Measurements from ENCODE around the gene ZFR2. TPM values are rescaled to one million over a fixed set of nuclear protein-coding genes. Genes with fewer than 3 reads are reported as not detected.

The ZFR2 gene
- total RNA-seq, 1 experiment from 2014 or later = not detected

DNA sequence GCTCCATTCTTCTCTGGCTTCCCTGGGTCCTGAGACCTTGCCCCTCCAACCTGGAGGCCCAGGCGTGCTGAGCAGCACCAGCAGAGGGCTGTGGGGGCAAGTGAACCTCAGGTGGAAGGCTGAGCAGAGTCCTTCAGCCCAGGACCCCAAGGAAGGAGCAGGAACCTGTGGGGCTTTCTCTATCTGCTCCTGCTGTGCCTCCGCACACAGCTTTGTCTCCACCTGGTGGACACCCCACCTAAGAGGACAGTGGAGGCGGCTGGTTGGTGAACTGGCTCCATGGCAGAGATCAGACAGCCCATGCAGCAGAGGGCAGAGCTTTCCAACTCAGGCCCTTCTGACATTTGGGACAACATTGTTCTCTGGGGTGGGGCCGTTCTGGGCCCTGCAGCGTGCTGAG lies 19.7 kb downstream of the ZFR2 start:
- intact Hi-C loops (cut with micrococcal nuclease; ENCODE audit: unreplicated experiment) = no loop called here
- DNase-seq = peak; percentile 78
- BruUV-seq (replicated peaks) = no TSS peak
- Mint-ChIP-seq H3K27ac (ENCODE audit: unreplicated experiment) (no peak overlapping the region), H3K4me1 (ENCODE audit: low read depth, unreplicated experiment) (peaks cover 18% of the 10 kb centered on the region), H3K4me3 (ENCODE audit: low read depth, unreplicated experiment) (no peak overlapping the region), H3K27me3 (ENCODE audit: unreplicated experiment) (no peaks in the 10 kb centered on the region), H3K36me3 (ENCODE audit: insufficient read depth, unreplicated experiment) (no peaks in the 10 kb centered on the region), H3K9me3 (ENCODE audit: low read depth, unreplicated experiment) (no peaks in the 10 kb centered on the region)
- TF ChIP-seq, protein P1, sequence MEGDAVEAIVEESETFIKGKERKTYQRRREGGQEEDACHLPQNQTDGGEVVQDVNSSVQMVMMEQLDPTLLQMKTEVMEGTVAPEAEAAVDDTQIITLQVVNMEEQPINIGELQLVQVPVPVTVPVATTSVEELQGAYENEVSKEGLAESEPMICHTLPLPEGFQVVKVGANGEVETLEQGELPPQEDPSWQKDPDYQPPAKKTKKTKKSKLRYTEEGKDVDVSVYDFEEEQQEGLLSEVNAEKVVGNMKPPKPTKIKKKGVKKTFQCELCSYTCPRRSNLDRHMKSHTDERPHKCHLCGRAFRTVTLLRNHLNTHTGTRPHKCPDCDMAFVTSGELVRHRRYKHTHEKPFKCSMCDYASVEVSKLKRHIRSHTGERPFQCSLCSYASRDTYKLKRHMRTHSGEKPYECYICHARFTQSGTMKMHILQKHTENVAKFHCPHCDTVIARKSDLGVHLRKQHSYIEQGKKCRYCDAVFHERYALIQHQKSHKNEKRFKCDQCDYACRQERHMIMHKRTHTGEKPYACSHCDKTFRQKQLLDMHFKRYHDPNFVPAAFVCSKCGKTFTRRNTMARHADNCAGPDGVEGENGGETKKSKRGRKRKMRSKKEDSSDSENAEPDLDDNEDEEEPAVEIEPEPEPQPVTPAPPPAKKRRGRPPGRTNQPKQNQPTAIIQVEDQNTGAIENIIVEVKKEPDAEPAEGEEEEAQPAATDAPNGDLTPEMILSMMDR (IDR thresholded peaks at IDR 0.05; ENCODE audit: unreplicated experiment) = peak; percentile 33
- CTCF ChIA-PET = interaction anchor here (0.6 to 1.8 kb wide), 8 partner anchors 27 to 548 kb away, joined by 3 to 8 read pairs (median 4); partner anchors contain the start of genes MRPL54 and TJP3

GRCh38 chr19:3844596-3844995 lies 24.2 kb downstream of the ZFR2 start:
- no TSS peak for BruUV-seq (replicated peaks)
- no peak for DNase-seq
- Mint-ChIP-seq H3K9me3 (ENCODE audit: low read depth, unreplicated experiment) (no peaks in the 10 kb centered on the region), H3K4me3 (ENCODE audit: low read depth, unreplicated experiment) (no peak overlapping the region), H3K36me3 (ENCODE audit: insufficient read depth, unreplicated experiment) (peaks cover 6% of the 10 kb centered on the region), H3K27ac (ENCODE audit: unreplicated experiment) (no peak overlapping the region), H3K4me1 (ENCODE audit: low read depth, unreplicated experiment) (no peaks in the 10 kb centered on the region), H3K27me3 (ENCODE audit: unreplicated experiment) (peaks cover 10% of the 10 kb centered on the region)
- TF ChIP-seq, protein P1 (IDR thresholded peaks at IDR 0.05; ENCODE audit: unreplicated experiment) = no peak
- intact Hi-C loops (cut with micrococcal nuclease; ENCODE audit: unreplicated experiment) = no loop called here
- CTCF ChIA-PET = no interaction called here

DNA sequence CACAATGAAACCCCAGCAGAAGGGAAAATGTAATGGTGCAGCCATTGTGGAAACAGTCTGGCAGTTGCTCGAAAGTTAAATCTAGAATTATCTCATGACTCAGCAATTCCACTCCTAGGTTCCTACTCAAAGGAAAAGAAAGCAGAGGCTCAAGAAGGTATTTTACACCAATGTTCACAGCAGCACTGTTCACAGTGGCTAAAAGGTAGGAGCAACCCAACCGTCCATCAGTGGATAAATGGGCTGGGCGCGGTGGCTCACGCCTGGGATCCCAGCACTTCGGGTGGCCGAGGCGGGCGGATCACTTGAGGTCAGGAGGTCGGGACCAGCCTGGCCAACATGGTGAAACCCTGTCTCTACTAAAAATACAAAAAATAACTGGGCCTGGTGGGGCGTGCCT lies 25.9 kb downstream of the ZFR2 start:
- Mint-ChIP-seq H3K27ac (ENCODE audit: unreplicated experiment) (no peak overlapping the region), H3K36me3 (ENCODE audit: insufficient read depth, unreplicated experiment) (peaks cover 6% of the 10 kb centered on the region), H3K27me3 (ENCODE audit: unreplicated experiment) (peaks cover 25% of the 10 kb centered on the region), H3K9me3 (ENCODE audit: low read depth, unreplicated experiment) (no peaks in the 10 kb centered on the region), H3K4me1 (ENCODE audit: low read depth, unreplicated experiment) (no peaks in the 10 kb centered on the region), H3K4me3 (ENCODE audit: low read depth, unreplicated experiment) (no peak overlapping the region)
- no TSS peak for BruUV-seq (replicated peaks)
- intact Hi-C loops (cut with micrococcal nuclease; ENCODE audit: unreplicated experiment) = no loop called here
- no peak for DNase-seq
- TF ChIP-seq, protein P1 (IDR thresholded peaks at IDR 0.05; ENCODE audit: unreplicated experiment) = no peak
- CTCF ChIA-PET = no interaction called here

- no peak overlapping the region for H3K27ac Mint-ChIP-seq (ENCODE audit: unreplicated experiment)
- peaks cover 6% of the 10 kb centered on the region for H3K36me3 Mint-ChIP-seq (ENCODE audit: insufficient read depth, unreplicated experiment)
- CTCF ChIA-PET = interaction anchor here (0.6 kb wide), 1 partner anchor 14 kb away, joined by 6 read pairs; no protein-coding TSS in a partner anchor
- intact Hi-C loops (cut with micrococcal nuclease; ENCODE audit: unreplicated experiment) = no loop called here
- H3K27me3 Mint-ChIP-seq (ENCODE audit: unreplicated experiment) = peaks cover 25% of the 10 kb centered on the region
- H3K4me1 Mint-ChIP-seq (ENCODE audit: low read depth, unreplicated experiment) = no peaks in the 10 kb centered on the region
- H3K9me3 Mint-ChIP-seq (ENCODE audit: low read depth, unreplicated experiment) = no peaks in the 10 kb centered on the region
- TF ChIP-seq, protein P1 (IDR thresholded peaks at IDR 0.05; ENCODE audit: unreplicated experiment) = no peak
- no peak overlapping the region for H3K4me3 Mint-ChIP-seq (ENCODE audit: low read depth, unreplicated experiment)
- no peak for DNase-seq
- no TSS peak for BruUV-seq (replicated peaks)
Observed at GRCh38 chr19:3840804-3841203, 28.0 kb downstream of the ZFR2 start.

Measured in Calu3 (cell line).